HG03558 (cell line): ENCODE measurements around the gene STAG2.
"Not testable (repeated sequence)": the region's sequence is repeated elsewhere in the genome, so short reads cannot be mapped to it uniquely, and the experiment has no call there.

Experiments
- ATAC-seq: cut with Tn5 transposase; IDR thresholded peaks from one replicate; pipeline ENCODE4 v1.9.1; 2021; ENCODE audit warnings: moderate number of reproducible peaks; ENCODE audit not compliant: unreplicated experiment; ENCODE audit errors: extremely low read depth

Gene STAG2

DNA sequence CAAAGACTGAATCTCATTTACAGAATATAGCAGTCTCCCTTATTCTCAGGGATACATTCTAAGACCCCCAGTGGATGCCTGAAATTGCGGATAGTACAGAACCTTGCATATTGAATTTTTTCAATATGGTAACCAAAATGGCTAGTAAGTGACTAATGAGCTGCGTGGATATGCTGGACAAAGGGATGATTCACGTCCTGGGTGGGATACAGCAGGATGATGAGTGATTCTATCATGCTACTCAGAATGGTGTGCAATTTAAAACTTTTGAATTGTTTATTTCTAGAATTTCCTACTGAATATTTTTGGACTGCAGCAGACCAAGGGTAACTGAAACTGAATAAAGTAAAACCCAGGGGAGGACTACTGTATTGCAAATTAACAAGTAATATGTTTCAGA is 66.7 kb downstream of the STAG2 start:
- ATAC-seq = no peak

DNA sequence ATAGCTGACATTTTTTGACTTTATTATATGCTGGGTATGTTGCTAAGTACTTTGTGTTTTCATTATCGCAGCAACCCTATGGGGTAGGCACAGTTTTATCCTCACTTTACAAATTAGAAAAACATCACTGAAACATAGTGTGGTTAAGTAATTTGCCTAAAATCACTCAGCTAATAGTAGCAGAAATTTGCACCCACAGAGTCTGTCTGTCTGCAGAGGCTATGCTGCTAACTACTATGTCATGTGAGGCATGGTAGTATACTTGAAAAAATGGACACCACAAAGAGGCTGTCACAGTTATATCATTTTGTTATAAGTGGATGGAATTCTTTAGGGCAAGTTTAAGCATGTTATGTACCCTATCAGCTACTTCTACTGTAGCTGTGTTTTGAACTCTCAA is 69.0 kb downstream of the STAG2 start:
- peak; percentile 55 for ATAC-seq

DNA sequence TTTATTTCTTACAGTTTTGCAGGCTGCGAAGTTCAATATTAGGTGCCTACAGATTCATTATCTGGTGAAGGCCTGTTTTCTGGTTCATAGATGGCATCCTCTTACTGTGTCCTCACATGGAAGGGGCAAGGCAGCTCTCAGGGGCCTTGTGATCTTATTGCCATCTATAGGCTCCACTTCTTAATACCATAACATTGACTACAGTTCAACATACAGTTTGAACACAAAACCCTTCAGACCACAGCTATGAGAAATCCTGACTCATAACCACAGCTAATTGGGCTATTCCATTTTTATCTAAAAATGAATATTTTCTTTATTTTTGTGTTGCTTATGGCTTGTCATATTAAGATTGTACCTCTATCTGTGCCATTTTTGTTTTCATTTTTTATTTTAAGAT is 72.3 kb downstream of the STAG2 start:
- ATAC-seq = no peak

DNA sequence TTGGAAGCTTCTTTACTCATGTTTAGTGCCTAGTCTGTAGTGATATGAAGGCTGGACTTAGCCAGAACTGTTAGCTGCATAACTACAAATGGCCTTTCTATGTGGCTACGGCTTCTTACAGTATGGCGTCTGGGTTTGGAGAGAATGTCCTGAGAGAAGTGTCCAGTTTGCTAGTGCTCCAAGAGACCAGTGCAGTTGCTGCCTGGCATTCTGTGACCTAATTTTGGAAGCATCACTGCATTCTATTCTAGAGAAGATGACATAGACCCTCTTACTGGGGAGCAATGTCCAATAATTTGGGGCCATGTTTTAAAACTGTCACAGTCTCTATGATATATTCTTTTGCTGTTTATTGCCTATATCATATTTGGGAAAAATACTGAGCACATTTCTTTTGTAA is 74.2 kb downstream of the STAG2 start:
- no peak for ATAC-seq

DNA sequence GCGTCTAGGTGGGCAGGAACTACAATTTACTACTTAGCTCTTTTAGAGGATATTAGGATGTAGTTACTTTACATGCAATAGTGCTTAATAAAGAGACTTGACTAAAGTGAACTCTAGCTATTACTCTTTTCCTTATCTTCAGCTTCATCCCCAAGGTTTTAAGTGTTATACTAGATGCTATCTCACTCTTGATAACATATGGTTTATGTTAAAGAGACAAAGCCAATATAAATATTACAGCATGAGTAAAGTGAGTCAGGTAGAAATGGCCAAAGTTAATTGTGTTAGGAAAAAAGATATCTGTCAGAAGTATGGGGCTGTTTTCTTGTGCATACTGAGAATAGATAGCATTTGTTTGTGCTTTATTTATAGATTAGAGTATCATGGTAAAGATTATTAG is 80.5 kb downstream of the STAG2 start:
- no peak for ATAC-seq

DNA sequence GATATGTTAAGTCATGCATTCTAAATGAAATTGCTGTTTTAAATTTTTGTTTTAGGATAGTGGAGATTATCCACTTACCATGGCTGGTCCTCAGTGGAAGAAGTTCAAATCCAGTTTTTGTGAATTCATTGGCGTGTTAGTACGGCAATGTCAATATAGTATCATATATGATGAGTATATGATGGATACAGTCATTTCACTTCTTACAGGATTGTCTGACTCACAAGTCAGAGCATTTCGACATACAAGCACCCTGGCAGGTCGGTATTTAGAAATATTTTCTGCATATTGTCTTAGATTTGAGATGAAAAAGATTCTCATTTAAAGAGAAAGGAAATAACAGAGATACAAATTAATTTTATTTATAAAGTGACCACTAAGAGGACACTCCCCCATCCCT is 83.6 kb downstream of the STAG2 start:
- ATAC-seq = no peak

DNA sequence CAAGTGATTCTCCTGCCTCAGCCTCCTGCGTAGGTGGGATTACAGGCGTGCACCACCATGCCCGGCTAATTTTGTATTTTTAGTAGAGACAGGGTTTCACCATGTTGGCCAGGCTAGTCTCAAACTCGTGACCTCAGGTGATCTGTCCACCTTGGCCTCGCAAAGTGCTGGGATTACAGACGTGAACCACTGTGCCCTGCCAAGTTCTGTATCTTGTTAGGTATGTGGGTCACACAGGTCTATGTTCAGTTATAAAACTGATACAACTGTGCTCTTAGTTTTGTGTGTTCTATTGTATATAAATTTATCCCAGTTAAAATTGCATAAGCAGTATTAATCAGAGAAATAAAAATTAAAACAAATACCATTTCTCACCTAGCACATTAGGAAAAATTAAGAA is 122.9 kb downstream of the STAG2 start:
- ATAC-seq = not testable (repeated sequence)

DNA sequence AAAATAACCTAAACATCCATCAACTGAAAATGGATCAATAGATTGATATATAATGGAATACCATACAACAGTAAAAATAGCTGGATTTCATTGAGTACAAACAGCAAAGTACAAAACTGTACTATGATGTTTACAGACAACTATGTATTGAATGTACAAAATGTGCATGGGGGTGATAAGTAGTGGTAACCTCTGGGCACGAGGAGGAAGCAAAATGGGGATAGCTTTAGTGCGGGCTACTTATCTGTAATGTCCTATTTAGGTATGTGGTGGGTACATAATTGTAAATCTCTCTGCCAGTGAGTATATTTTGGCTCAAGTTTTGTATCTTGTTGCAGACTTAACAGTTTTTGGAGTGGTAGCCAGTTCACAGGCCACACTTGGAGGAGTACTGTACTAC is 123.6 kb downstream of the STAG2 start:
- no peak for ATAC-seq

DNA sequence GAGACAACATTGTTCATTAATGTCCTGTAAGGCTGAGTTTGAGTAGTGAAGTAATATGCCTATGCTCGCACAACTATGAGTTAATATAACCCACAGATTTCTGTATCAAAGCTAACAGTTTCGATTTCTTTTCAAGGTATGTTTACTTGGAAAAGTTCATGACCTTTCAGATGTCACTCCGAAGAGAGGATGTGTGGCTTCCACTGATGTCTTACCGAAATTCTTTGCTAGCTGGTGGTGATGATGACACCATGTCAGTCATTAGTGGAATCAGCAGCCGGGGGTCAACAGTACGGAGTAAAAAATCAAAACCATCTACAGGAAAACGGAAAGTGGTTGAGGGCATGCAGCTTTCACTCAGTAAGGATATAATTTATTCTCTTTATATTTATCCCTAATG is 124.9 kb downstream of the STAG2 start:
- ATAC-seq = no peak

DNA sequence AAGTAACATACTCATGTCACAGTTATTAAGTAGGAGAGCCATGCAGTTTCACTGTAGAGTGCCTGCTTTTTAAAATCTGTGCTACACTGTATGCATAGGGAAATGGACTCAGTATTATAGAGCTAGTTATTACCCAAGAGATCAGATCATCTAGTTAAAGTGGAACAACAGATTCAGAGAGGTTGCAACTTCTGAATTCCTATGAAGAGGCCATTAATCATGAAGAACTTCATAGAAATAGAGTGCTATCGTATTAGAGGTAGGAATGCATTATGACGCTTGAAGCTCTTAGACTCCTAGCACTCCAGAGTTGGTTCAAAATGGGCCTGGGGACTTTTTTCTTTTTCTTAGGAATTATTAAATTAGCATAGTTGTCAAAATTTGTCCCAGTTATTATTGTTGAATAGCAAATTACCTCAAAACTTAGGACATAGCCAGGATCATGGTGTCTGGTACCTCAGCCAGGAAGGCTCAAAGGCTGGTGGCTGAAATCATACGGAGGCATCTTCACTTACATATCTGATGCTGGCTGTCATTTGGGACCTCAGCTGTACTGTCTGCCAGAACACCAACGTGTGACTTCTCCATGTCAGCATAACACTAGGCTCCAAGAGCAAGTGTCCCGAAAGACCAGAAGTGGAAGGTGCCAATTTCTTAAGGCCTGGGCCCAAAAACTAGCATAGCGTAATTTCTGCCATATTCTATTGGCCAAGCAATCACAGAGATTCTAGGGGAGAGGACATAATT is 125.7 kb downstream of the STAG2 start:
- ATAC-seq = no peak

DNA sequence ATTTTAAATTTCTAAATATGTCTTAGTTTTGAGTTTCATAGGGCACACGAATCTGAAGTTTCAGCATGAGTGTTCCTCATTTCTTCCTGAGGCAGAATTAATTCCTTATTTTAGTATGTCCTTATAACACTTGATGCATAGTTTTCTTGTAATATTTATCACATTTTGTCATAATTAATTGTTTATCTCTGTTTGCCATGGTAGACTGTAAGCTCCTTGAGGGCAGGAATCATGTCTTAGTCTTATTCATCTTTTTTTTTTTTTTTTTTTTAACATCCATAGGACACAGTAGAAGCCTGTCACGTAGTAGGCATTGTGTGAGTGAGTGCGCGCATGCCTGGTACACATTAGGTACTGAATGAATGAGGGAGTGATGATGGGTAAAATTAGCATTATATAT is 131.7 kb downstream of the STAG2 start:
- ATAC-seq = no peak

DNA sequence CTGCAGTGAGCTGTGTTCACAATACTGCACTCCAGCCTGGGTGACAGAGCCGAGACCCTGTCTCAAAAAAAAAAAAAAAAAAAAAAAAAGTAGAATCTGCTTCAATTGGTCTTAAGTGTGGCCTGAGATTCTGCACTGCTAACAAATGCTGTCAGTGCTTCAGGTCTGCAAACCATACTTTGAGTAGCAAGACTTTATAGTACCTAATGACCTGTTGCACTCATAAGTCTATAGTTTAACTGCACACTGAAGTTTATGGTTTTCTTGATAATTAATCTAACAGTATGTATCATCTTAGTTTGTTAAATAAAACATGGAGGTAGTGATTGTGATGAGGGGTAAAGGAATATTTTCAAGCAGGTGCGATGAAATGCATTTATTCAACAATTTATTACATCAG is 135.6 kb downstream of the STAG2 start:
- no peak for ATAC-seq

DNA sequence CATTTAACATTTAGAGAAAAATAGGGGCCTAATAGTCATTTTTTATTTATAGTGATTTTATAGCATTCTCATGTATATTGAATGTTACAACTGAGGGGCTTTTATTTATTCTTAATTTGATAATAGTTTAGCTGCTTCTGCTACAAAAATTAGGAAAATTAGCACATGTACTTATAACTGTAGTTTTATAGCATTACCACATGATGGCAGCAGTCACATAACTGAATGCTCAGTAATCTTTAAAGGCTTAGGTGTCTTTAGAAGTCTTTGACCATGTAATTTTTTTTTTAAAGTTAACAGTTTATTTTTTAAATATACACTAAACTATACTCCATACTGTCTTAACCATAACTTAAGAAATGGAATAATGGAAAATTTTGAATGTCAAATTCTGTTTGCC is 136.6 kb downstream of the STAG2 start:
- no peak for ATAC-seq

DNA sequence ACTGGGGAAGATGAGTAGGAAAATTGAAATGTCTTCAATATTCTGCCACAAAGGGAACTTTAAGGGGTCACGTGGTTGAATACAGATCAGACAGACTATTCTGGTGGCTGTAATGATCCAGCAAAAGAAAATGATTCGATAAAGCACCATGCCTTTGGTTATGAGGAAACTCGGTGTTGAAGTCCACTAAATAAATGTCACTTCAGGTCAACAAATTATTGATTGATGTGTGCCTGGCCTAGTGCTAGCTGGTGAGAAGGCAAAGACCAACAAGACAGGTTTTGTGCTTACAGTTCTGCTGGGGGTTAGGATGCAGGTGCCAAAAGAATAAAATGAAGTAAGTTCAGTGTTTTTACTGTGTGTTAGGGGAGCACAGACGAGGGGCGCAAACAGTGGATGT is 142.5 kb downstream of the STAG2 start:
- ATAC-seq = no peak

DNA sequence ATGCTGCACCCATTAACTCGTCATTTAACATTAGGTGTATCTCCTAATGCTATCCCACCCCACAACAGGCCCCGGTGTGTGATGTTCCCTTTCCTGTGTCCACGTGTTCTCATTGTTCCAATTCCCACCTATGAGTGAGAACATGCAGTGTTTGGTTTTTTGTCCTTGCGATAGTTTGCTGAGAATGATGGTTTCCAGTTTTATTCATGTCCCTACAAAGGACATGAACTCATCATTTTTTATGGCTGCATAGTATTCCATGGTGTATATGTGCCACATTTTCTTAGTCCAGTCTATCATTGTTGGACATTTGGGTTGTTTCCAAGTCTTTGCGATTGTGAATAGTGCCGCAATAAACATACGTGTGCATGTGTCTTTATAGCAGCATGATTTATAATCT is 143.0 kb downstream of the STAG2 start:
- not testable (repeated sequence) for ATAC-seq

DNA sequence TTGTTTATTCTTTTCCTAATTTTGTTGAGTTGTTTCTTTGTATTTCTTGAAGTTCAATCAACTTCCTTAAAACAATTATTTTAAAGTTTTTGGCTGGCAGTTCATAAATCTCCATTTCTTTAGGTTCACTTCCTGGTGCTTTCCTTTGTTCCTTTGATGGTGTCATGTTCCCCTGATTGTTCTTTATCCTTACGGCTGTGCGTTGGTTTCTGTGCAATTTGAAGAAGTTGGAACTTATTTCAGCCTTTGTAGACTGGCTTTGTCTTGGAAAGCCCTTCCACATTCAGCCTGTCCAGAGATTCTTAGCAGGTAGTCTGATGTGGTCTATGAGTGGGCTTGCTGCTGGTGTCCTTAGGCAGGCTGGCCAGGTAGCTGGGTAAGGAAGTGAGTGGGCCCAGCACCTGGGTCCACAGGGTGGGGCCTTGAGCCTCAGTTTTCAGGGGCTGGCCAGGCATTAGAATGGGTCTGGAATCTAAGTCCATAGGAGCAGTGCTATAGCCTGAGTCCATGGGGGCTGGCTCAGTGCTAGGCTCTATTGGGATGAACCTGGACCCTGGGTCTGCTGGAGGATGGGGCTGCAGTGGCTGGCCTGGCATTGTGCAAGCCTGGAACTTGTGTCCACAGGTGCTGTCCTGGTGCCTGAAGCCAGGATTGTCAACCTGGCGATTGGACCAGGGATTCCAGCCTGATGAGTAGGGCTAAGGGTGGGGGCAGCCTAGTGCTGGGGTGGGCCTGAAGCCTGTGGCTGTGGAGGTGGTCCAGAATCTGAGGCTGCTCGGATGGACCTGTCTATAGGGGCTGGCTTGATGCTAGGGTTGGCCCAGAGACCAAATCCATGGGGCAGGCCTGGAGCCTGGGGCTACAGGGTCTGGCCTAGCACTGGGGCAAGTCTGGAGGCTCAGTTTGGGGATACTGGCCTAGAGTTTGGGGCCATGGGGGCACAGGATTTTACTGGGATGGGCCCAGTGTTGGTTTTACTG is 152.4 kb downstream of the STAG2 start:
- ATAC-seq = no peak

DNA sequence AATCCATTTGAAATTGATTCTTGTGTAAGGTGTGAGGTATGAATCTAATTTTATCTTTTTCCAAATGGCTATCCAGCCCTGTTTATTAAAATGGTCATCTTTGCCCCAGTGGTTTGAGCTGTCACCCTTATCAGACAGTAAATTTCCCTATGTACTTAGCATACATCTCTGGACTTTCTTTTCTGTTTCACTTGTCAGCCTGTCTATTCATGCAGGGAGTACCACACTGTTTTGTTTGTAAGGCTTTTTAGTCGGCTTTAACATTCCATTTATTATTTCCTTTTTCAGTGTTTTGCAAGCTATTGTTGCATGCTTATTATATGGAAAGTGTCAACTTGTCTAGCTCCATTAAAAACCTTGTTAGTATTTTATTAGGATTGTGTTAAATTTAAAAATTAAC is 155.8 kb downstream of the STAG2 start:
- ATAC-seq = no peak

DNA sequence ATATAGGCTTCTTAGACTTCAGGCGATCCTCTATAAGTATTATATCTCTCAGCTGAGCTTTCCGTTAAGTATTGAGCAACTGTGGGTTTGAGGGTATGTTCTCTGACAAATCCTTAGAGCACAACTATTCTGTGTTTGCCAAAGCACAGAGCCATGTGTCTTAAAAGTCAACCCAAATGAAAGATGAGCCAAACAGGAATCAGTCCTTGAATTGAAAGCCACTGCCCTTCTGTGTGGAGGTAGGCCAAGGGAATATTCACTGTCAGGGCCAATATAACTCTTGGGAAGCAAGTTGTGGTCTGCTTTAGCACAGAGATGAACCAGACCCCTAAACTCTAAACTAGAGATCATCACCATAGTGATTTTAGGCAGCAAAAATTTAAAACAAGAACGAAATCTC is 164.0 kb downstream of the STAG2 start:
- ATAC-seq = no peak

DNA sequence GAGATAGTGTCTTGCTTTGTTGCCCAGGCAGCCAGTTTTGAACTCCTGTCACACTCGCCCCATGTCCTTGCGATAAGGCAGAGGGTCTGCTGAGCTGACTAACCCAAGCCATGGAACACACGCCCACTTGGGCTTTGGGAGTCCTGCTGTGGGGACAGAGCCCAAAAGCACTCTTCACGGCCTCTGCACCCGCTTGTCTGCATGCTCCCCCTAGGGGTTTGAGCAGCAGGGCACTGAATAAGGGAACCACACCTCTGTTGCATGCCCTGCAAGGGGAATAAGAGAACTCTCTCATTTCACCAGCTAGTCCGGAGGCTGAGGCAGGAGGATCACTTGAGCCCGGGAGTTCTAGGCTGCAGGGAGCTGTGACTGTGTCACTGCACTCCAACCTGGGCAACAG is 166.0 kb downstream of the STAG2 start:
- ATAC-seq = no peak

DNA sequence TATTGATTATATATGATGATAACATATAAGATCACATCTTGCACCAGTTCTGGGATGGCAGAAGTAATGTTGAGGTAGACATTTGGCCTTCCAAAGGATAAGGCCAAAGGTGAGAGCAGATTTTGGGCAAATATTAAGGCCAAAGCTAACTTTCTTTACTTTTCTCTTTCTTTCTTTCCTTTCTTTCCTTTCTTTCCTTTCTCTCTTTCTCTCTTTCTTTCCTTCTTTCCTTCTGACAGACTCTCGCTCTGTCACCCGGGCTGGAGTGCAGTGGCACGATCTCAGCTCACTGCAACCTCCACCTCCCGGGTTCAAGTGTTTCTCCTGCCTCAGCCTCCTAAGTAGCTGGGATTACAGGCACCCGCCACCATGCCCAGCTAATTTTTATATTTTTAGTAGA is 170.9 kb downstream of the STAG2 start:
- ATAC-seq = not testable (repeated sequence)

DNA sequence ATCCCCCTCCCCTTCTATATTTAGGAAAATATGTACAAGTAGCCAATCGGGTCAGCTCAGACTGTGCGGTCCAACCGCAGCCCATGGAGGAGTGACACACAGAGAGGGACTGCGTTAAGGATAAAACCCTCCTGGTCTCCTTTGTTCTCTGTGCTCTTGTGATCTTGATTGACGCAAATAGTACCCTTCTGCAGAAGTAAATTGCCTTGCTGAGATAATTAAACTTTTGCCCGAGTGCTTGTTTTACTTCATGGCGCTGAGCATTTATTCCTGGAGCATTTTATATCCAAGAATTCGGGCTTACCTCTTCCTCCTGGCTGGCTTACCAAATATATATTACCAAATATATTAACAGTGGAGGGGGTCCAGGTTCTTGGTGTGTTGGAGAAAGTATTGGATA is 184.2 kb downstream of the STAG2 start:
- no peak for ATAC-seq

DNA sequence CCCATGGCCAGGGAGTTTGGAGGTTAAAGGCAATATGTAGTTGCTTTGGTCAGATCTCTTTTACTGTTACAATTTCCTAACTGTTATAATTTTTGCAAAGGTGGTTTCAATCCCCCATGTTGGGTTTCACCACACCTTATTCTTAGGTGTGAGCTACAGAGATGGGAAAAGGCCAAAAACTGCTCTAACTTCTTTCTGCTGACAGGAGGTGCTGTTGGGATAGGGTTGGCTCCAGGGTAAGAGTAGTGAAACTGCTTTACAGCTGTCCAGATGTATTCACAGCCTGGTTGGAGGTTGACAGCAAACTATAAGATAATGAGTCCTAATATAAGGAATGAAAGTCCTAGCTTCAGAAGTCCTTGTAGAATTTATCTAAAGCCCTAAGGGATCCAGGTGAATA is 189.7 kb downstream of the STAG2 start:
- ATAC-seq = no peak
